HG03095 (cell line): ENCODE results near the gene FAM136A.
"Not testable (repeated sequence)": the region's sequence is repeated elsewhere in the genome, so short reads cannot be mapped to it uniquely, and the experiment has no call there.

Experiments used
- ATAC-seq: cut with Tn5 transposase; IDR thresholded peaks from one replicate; pipeline ENCODE4 v1.9.1; 2021; ENCODE audit warnings: moderate library complexity; ENCODE audit not compliant: unreplicated experiment

Gene FAM136A

GRCh38 chr2:70300771-70301343 lies 1.0 kb downstream of the FAM136A start:
- no peak for ATAC-seq

- not testable (repeated sequence) for ATAC-seq
These were observed 4.0 kb downstream of the FAM136A start for GRCh38 chr2:70297828-70298227.

- ATAC-seq, result no peak
These were observed 18.2 kb downstream of the FAM136A start for GRCh38 chr2:70283500-70284191.

GRCh38 chr2:70282439-70282838 lies 19.4 kb downstream of the FAM136A start:
- no peak for ATAC-seq

GRCh38 chr2:70280242-70280798 lies 21.5 kb downstream of the FAM136A start:
- ATAC-seq, result no peak

- no peak for ATAC-seq
These were observed 31.5 kb downstream of the FAM136A start for GRCh38 chr2:70270323-70270722.

- not testable (repeated sequence) for ATAC-seq
These were observed 32.2 kb downstream of the FAM136A start for GRCh38 chr2:70269422-70270302.

GRCh38 chr2:70266925-70267324 lies 34.9 kb downstream of the FAM136A start:
- not testable (repeated sequence) for ATAC-seq

- ATAC-seq, result no peak
These were observed 40.4 kb downstream of the FAM136A start for GRCh38 chr2:70261501-70261900.

GRCh38 chr2:70258532-70258875 lies 43.4 kb downstream of the FAM136A start:
- ATAC-seq, result peak; percentile 7

- ATAC-seq, result no peak
These were observed 46.1 kb downstream of the FAM136A start for GRCh38 chr2:70255637-70256314.

- no peak for ATAC-seq
These were observed 51.4 kb downstream of the FAM136A start for GRCh38 chr2:70250434-70250833.

- peak; percentile 91 for ATAC-seq
These were observed 53.6 kb downstream of the FAM136A start, which contains the start of gene TIA1 for GRCh38 chr2:70248181-70248847. TIA1 (minus strand) TSS chr2:70248628; CDS start chr2:70248430, 198 bp downstream.

GRCh38 chr2:70247364-70248180 lies 54.3 kb downstream of the FAM136A start:
- ATAC-seq, result no peak
